Cardiac septum (tissue), 1 donor: ENCODE results near the gene POLR1B. TPM values are rescaled to one million over a fixed set of nuclear protein-coding genes. Genes with fewer than 3 reads are reported as not detected.

Experiments used
- DNase-seq: peaks from one replicate; pipeline ENCODE4 v3.0.0-alpha.2; 2020; ENCODE audit warnings: low spot score
- intact Hi-C: fragments of 100-400 bp; cut with DNase I; formaldehyde crosslinking; loops from one replicate; pipeline ENCODE4 v1.14.0; 2022
- total RNA-seq: library from RNA; stranded (reverse); fragmentation: NEBNext Ultra II Directional; extraction: Animal tissue kit (Norgen Biotek cat#: 25700); gene quantifications from one replicate; pipeline ENCODE4 v1.2.1, GENCODE V29; 2021
- donor health status: DM: no; HTN: no; CAD: no.

The POLR1B gene
- total RNA-seq, 1 donor from 2014 or later: 10.1 TPM

GRCh38 chr2:112621790-112622527 lies 79.7 kb downstream of the POLR1B start:
- intact Hi-C loops: no loop called here
- no peak for DNase-seq

DNA sequence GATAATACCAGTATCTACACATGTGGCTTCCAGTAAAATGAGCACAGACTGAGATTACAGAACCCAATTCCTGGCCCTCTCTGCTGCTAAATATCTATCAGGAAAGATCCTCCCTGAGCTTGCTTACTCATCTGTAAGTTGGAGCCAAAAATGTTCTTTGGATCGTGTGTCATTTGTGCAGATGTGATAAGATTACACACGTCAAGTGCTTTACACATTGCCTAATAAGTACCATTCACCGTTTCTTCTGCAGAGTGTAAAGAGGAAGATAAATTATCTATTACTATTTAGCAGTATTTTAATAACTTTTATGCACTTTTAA lies 80.2 kb downstream of the POLR1B start:
- intact Hi-C loops: no loop called here
- DNase-seq: no peak

GRCh38 chr2:112623913-112624777 lies 81.9 kb downstream of the POLR1B start:
- DNase-seq: peak; percentile 79
- intact Hi-C loops: no loop called here

DNA sequence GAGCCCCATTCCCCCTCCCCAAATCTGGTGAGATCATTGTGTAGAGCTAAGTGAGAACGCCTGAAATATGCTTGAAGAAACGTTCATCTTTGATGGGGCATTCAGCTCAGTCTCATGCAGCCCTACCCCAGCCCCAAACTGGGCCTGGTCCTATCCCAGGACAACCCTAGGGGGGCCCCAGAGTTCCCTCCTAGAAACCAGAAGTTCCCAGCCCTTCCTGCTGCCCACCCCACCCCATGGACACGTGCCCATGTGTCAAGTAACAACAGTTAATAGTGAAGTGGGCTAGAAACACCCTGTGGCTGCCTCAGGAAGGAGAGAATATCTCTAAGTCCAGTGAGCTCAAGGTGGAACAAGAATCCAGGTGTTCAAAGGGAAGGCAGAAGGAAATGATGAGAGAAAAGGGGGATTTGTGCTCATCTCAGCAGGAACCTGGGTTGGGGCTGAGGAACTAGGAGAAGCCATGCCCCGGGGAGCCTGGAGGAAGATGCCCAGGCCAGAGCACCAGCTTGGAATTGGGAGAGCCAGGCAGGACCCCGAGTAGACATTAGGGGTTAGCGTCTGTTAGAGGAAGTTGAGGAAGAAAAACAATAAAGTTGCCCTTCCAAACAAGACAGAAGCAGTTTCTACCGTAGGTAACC lies 83.3 kb downstream of the POLR1B start:
- intact Hi-C loops: loop anchor here (1.0 to 2.0 kb wide), 3 partner anchors 20 to 101 kb away; partner anchors contain the start of gene SLC20A1
- DNase-seq: no peak

GRCh38 chr2:112626604-112627059 lies 84.4 kb downstream of the POLR1B start:
- intact Hi-C loops: loop anchor here (1.0 to 2.0 kb wide), 3 partner anchors 19 to 100 kb away; partner anchors contain the start of gene SLC20A1
- DNase-seq: peak; percentile 84

Other genes starting within 250 kb of the POLR1B start
- 10.6 TPM for gene RGPD8, start 108.8 kb upstream of the POLR1B start, total RNA-seq
- gene TTL, start 60.3 kb upstream of the POLR1B start, total RNA-seq: 54.1 TPM
- gene CHCHD5, start 42.1 kb downstream of the POLR1B start, total RNA-seq: 24.9 TPM
- gene SLC20A1, start 103.5 kb downstream of the POLR1B start, total RNA-seq: 26.1 TPM
- not detected for gene NT5DC4, start 178.6 kb downstream of the POLR1B start, total RNA-seq
- gene CKAP2L, start 222.1 kb downstream of the POLR1B start, total RNA-seq: 0.30 TPM
- not detected for gene IL1A, start 242.0 kb downstream of the POLR1B start, total RNA-seq